HEK293 (cell line): Measurements from ENCODE around the gene OVOL3.

Experiments
- PRDM10 ChIP-seq: fragments of 450-650 bp; formaldehyde crosslinking; IDR thresholded peaks from 2 replicates; pipeline ENCODE4 v1.5.1; 2016; ENCODE audit warnings: missing biosample characterization, missing genetic modification characterization
- ZNF19 ChIP-seq: fragments of 450-650 bp; formaldehyde crosslinking; IDR thresholded peaks from 2 replicates; pipeline ENCODE4; 2016; ENCODE audit warnings: missing biosample characterization, missing genetic modification characterization, low read depth
- ZNF24 ChIP-seq: fragments of 450-650 bp; formaldehyde crosslinking; IDR thresholded peaks from 2 replicates; pipeline ENCODE4 v1.5.1; 2016; ENCODE audit warnings: missing biosample characterization, missing genetic modification characterization
- ZNF791 ChIP-seq: fragments of 450-650 bp; formaldehyde crosslinking; IDR thresholded peaks from 2 replicates; pipeline ENCODE4 v1.5.1; 2016; ENCODE audit warnings: missing biosample characterization, missing genetic modification characterization

GRCh38 chr19:36097036-36097435 is 13.9 kb upstream of the OVOL3 start:
- TF ChIP-seq ZNF24 (tag by site-specific recombination) (no peak), ZNF19 (tag by site-specific recombination) (no peak), PRDM10 (tag by site-specific recombination) (no peak), ZNF791 (no peak)
